Measurements from ENCODE around the gene CDK13. TPM values are rescaled to one million over a fixed set of nuclear protein-coding genes. Genes with fewer than 3 reads are reported as not detected.

Gene CDK13
- total RNA-seq (50.7 and 56.7 TPM in 2 replicates), polyA plus RNA-seq (22.8 and 24.5 TPM in 2 replicates), polyA minus RNA-seq (70.7 and 72.8 TPM in 2 replicates), Bru-seq, nascent RNA (percentile 92 among the genes with signal in this experiment), BruChase-seq, experiment 1, labeled RNA remaining after a 6-hour chase (percentile 82 among the genes with signal in this experiment), BruChase-seq, experiment 2, labeled RNA remaining after a 2-hour chase (percentile 87 among the genes with signal in this experiment)
- 22.9 and 23.9 TPM in 2 replicates for polyA plus RNA-seq (2011; cell fraction: cytosol; rRNA removed)
- 78.8 and 84.5 TPM in 2 replicates for polyA plus RNA-seq (2011; cell fraction: nucleus; rRNA removed)
- polyA plus RNA-seq (2012), result 28.1 and 38.4 TPM in 2 replicates
- polyA minus RNA-seq (2011; cell fraction: cytosol; rRNA and poly(A)+ RNA removed), result 25.2 TPM
- 91.0 and 122 TPM in 2 replicates for polyA minus RNA-seq (2011; cell fraction: nucleus; rRNA and poly(A)+ RNA removed)
- long read RNA-seq, full-length matches to known transcripts, result 17 of 34 reads
- long read RNA-seq, partial matches to known transcripts, result 11 of 34 reads
- long read RNA-seq, other reads (novel, unspliced or antisense), result 6 of 34 reads

DNA sequence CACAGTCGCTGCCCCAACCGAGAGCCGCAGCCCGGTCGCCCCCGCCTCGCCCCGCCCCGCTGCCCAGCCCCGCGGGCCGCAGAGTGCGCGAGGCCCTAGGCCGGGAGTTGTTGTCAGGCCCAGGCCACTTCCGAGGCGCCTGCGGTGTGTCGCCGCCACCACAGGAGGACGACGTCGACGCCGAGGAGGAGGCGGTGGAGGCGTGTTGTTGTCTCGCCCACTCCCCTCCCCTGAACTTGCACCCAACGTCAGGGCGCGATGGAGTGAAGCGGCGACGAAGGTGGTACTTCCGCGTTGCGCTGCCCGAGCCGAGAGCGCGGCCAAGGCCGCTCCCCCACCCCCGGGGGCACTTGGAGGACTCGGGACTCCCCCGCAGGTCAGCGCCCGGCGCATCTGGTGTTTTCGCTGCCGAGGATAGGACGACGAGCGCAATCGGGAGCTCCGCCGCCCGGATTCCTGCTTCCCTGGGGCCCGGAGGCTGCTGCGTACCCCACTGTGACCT is at the start of gene CDK13:
CDK13 (plus strand) TSS at position 286 of the 502 bp plus-strand sequence. CDS start 386 bp downstream, outside the sequence.
- no peaks in the 10 kb centered on the region for H3K27me3 ChIP-seq (ENCODE audit: control insufficient read depth in 2 of 2, insufficient read depth in 2 of 2, low read length in 2 of 2)
- H3K9me1 ChIP-seq (replicated peaks; ENCODE audit: control insufficient read depth, extremely low read depth, insufficient read depth, low read length), result no peaks in the 10 kb centered on the region
- intact Hi-C loops (cut with micrococcal nuclease), result loop anchor here (5.0 to 10.0 kb wide), 4 partner anchors 323 to 1755 kb away; partner anchors contain the start of genes INHBA and YAE1
- dilution Hi-C loops (cut with MboI; ENCODE audit: extremely low pct_ligation_motif_present, low sequenced_read_pairs), result no loop called here
- POLR2A ChIA-PET, result no interaction called here
- peak within 1 kb of the TSS; percentile 73 to 96 (median 91) for H3K4me3 ChIP-seq (replicated peaks in 1 of 3; ENCODE audit: insufficient read depth in 1 of 3, low read depth in 1 of 3, low read length in 3 of 3)
- TSS peak; percentile 17 for BruUV-seq (replicated peaks)
- peak within 1 kb of the TSS; percentile 81 for H3K27ac ChIP-seq (ENCODE audit: insufficient read depth, low read depth, low read length)
- H2AFZ ChIP-seq (ENCODE audit: low read depth, low read length), result peak within 1 kb of the TSS; percentile 74
- peaks cover 9% of the 10 kb centered on the region for H4K20me1 ChIP-seq (replicated peaks; ENCODE audit: control insufficient read depth, extremely low read depth, insufficient read depth, low read length)
- no peaks in the 10 kb centered on the region for H3K36me3 ChIP-seq (ENCODE audit: control insufficient read depth in 2 of 2, extremely low read depth in 1 of 2, insufficient read depth in 2 of 2, low read length in 2 of 2)
- FAIRE-seq (no peak), DNase-seq (ENCODE audit: low read depth, low spot score) (peak; percentile 77)
- TF ChIP-seq, protein P1, sequence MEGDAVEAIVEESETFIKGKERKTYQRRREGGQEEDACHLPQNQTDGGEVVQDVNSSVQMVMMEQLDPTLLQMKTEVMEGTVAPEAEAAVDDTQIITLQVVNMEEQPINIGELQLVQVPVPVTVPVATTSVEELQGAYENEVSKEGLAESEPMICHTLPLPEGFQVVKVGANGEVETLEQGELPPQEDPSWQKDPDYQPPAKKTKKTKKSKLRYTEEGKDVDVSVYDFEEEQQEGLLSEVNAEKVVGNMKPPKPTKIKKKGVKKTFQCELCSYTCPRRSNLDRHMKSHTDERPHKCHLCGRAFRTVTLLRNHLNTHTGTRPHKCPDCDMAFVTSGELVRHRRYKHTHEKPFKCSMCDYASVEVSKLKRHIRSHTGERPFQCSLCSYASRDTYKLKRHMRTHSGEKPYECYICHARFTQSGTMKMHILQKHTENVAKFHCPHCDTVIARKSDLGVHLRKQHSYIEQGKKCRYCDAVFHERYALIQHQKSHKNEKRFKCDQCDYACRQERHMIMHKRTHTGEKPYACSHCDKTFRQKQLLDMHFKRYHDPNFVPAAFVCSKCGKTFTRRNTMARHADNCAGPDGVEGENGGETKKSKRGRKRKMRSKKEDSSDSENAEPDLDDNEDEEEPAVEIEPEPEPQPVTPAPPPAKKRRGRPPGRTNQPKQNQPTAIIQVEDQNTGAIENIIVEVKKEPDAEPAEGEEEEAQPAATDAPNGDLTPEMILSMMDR (IDR thresholded peaks at IDR 0.05; ENCODE audit: extremely low read depth in 1 of 2, insufficient read depth in 1 of 2, low read depth in 1 of 2, low read length in 2 of 2), result peak in 1 of 2 donors; percentile 1
- TF ChIP-seq FOS (IDR thresholded peaks at IDR 0.05; ENCODE audit: borderline replicate concordance, insufficient read depth, low read length), result no peak
- no peak for TF ChIP-seq EZH2 (IDR thresholded peaks at IDR 0.05; ENCODE audit: borderline replicate concordance, low read depth, low read length, severe bottlenecking)
- no peak for TF ChIP-seq MYC (IDR thresholded peaks at IDR 0.05; ENCODE audit: low read depth, low read length)
- TF ChIP-seq POLR2AphosphoS5 (IDR thresholded peaks at IDR 0.05; ENCODE audit: insufficient read depth, low read depth, low read length), result peak; percentile 54
- no peak for TF ChIP-seq JUN (IDR thresholded peaks at IDR 0.05; ENCODE audit: borderline replicate concordance, insufficient read depth, insufficient read length, low read depth)
- no peak for TF ChIP-seq GATA2 (IDR thresholded peaks at IDR 0.05; ENCODE audit: insufficient read depth, insufficient read length, low read depth, low read length)
- TF ChIP-seq, protein P2, sequence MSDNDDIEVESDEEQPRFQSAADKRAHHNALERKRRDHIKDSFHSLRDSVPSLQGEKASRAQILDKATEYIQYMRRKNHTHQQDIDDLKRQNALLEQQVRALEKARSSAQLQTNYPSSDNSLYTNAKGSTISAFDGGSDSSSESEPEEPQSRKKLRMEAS (IDR thresholded peaks at IDR 0.05; ENCODE audit: insufficient read depth, insufficient read length), result no peak
- H3K79me2 ChIP-seq (ENCODE audit: control insufficient read depth, insufficient read depth, low read length), result peaks cover 49% of the 10 kb centered on the region
- CTCF ChIA-PET, result interaction anchor here (3.4 to 5.9 kb wide), 2 partner anchors 54 to 102 kb away, joined by 19 to 62 read pairs; no protein-coding TSS in a partner anchor
- H3K9me3 ChIP-seq (replicated peaks; ENCODE audit: control insufficient read depth, insufficient read depth, low read length), result no peaks in the 10 kb centered on the region
- peak within 1 kb of the TSS; percentile 73 for H3K4me2 ChIP-seq (ENCODE audit: insufficient read depth, low read length)
- peak within 1 kb of the TSS; percentile 89 for H3K9ac ChIP-seq (replicated peaks; ENCODE audit: extremely low read depth, insufficient read depth, low read length)
- peaks cover 23% of the 10 kb centered on the region for H3K4me1 ChIP-seq (ENCODE audit: control insufficient read depth, extremely low read depth, insufficient read depth, low read length)
